Upper lobe of left lung (tissue), 6 donors: Measurements from ENCODE around the gene CENPU. TPM values are rescaled to one million over a fixed set of nuclear protein-coding genes. Genes with fewer than 3 reads are reported as not detected.

ENCODE experiments used
- ATAC-seq, 2 donors: fragments of 200-7000 bp; cut with Tn5 transposase; one replicate each; pipeline ENCODE4 v1.9.1; 2022; ENCODE audit warnings: mild to moderate bottlenecking in 2 of 2, moderate library complexity in 2 of 2; ENCODE audit not compliant: low FRiP score in 2 of 2
- DNase-seq, 2 donors: peaks; one replicate each; pipeline ENCODE4 v3.0.0-alpha.2; 2019 to 2020
- H3K27ac ChIP-seq, 4 donors: fragments of 200-600 bp; sonication (generic); one replicate each; pipeline ENCODE4 v1.5.1; 2016 to 2019
- H3K27me3 ChIP-seq, 4 donors: fragments of 200-600 bp; sonication (generic); one replicate each; pipeline ENCODE4 v1.5.1; 2017 to 2019
- H3K36me3 ChIP-seq, 4 donors: fragments of 200-600 bp; sonication (generic); one replicate each; pipeline ENCODE4 v1.5.1; 2016 to 2019
- H3K4me1 ChIP-seq, 4 donors: fragments of 200-600 bp; sonication (generic); one replicate each; pipeline ENCODE4 v1.5.1; 2018 to 2019
- H3K4me3 ChIP-seq, 4 donors: fragments of 200-600 bp; sonication (generic); one replicate each; pipeline ENCODE4 v1.5.1; 2017 to 2019; ENCODE audit warnings: mild to moderate bottlenecking in 2 of 4, moderate library complexity in 1 of 4
- H3K9me3 ChIP-seq, 4 donors: fragments of 200-600 bp; sonication (generic); one replicate each; pipeline ENCODE4 v1.5.1; 2018 to 2019
- EP300 ChIP-seq, 4 donors: sonication (generic); formaldehyde crosslinking; IDR thresholded peaks; one replicate each; pipeline ENCODE4 v1.5.1; 2017; ENCODE audit warnings: antibody characterized with exemption in 4 of 4, control low read depth in 2 of 4
- POLR2A ChIP-seq, 4 donors: fragments of 450-650 bp; IDR thresholded peaks; one replicate each; pipeline ENCODE4 v1.5.1; 2016 to 2017; ENCODE audit warnings: antibody characterized with exemption in 4 of 4, mild to moderate bottlenecking in 2 of 4
- POLR2AphosphoS5 ChIP-seq, 2 donors: sonication (generic); formaldehyde crosslinking; IDR thresholded peaks; one replicate each; pipeline ENCODE4 v1.5.1; 2017; ENCODE audit warnings: antibody characterized with exemption in 2 of 2
- WGBS, 2 donors: methylation state at CpG; one replicate each; pipeline ENCODE4 v1.1.5; 2017 to 2018; 5-methylcytosine and 5-hydroxymethylcytosine counted together
- total RNA-seq, 6 donors: library from RNA; depleted of rRNA in 4 of 6; stranded (reverse); fragments of >200 nt in 4 of 6; gene quantifications; one replicate each; pipeline versions ENCODE4 v1.1.0 to v1.2.1, GENCODE V29; 2016 to 2021
- TF ChIP-seq, protein P1 (sequence below), 6 experiments: fragments of 450-650 bp in 4 of 6; fragments of 200-600 bp in 2 of 6; sonication (generic) in 2 of 6; IDR thresholded peaks; one replicate each; pipeline ENCODE4 v1.5.1; 2016 to 2019; ENCODE audit warnings: antibody characterized with exemption in 6 of 6
- donor health status: DM: no; HTN: no; CAD: no; lungs with moderate emphysema.
- donor health status: DM: no; HTN: yes; CAD: no; lungs with severe emphysema.

Gene CENPU
- total RNA-seq, 6 donors from 2014 or later: 0.44 to 5.5 (median 3.5) TPM; not detected in 1

DNA sequence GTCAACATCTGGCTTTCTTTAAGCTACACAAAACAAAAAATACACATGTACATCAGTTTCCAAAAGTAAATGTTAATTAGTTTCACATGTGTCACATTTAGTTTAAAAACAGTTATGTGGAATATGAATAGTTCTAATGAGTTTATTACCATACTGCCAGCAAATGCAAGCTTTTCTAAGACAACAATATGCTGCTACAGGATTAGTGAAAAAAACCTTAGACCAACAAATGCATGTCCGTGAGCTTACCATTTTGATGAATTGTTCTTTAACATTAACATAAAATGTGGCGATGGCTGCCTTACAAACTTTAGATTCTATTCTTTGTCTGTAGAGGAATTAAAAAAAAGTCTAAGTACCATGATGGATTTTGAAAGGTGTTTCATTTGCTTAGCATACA is 31.8 kb downstream of the CENPU start:
- peaks cover 0 to 2% (median 0%) of the 10 kb centered on the region in 4 donors for H3K36me3 ChIP-seq
- TF ChIP-seq POLR2AphosphoS5 (IDR thresholded peaks at IDR 0.05) (no peak), EP300 (IDR thresholded peaks at IDR 0.05) (no peak), POLR2A (IDR thresholded peaks at IDR 0.05) (no peak)
- TF ChIP-seq, protein P1, sequence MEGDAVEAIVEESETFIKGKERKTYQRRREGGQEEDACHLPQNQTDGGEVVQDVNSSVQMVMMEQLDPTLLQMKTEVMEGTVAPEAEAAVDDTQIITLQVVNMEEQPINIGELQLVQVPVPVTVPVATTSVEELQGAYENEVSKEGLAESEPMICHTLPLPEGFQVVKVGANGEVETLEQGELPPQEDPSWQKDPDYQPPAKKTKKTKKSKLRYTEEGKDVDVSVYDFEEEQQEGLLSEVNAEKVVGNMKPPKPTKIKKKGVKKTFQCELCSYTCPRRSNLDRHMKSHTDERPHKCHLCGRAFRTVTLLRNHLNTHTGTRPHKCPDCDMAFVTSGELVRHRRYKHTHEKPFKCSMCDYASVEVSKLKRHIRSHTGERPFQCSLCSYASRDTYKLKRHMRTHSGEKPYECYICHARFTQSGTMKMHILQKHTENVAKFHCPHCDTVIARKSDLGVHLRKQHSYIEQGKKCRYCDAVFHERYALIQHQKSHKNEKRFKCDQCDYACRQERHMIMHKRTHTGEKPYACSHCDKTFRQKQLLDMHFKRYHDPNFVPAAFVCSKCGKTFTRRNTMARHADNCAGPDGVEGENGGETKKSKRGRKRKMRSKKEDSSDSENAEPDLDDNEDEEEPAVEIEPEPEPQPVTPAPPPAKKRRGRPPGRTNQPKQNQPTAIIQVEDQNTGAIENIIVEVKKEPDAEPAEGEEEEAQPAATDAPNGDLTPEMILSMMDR (IDR thresholded peaks at IDR 0.05): no peak
- H3K27me3 ChIP-seq: no peaks in the 10 kb centered on the region
- DNase-seq (no peak), ATAC-seq (no peak)
- no peak overlapping the region for H3K27ac ChIP-seq
- H3K9me3 ChIP-seq: no peaks in the 10 kb centered on the region
- no peak overlapping the region for H3K4me3 ChIP-seq
- no peaks in the 10 kb centered on the region for H3K4me1 ChIP-seq
- whole genome bisulfite sequencing, 2 donors: 98 to 100% methylated on average over 2 of the region's 2 CpGs

DNA sequence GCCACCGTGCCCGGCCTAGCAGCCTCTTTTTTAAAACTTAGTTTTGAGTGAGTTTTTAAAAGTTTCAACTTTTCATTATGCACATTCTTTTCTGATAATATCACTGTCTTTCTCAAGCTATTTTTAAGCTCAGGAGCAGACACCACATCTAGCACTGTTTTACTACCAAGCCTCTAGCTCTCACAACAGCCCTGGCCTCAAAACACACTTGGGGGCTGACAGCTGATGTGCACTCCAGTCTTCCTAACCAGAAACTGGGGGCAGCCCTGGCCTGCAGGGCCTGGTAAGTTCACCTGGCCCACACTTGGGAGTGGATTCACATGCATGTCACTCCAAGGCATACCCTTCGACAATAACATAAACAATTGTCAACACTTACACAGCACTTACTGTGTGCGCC is 34.0 kb downstream of the CENPU start:
- Histone ChIP-seq H3K27ac (no peak overlapping the region), H3K27me3 (no peaks in the 10 kb centered on the region), H3K9me3 (no peaks in the 10 kb centered on the region), H3K4me1 (no peaks in the 10 kb centered on the region), H3K36me3 (peaks cover 0 to 12% (median 0%) of the 10 kb centered on the region in 4 donors), H3K4me3 (no peak overlapping the region)
- ATAC-seq (no peak), DNase-seq (no peak)
- TF ChIP-seq, protein P1 (IDR thresholded peaks at IDR 0.05): no peak
- no peak for TF ChIP-seq POLR2A (IDR thresholded peaks at IDR 0.05)
- 94 to 97% methylated on average over 4 of the region's 4 CpGs for WGBS, 2 donors

DNA sequence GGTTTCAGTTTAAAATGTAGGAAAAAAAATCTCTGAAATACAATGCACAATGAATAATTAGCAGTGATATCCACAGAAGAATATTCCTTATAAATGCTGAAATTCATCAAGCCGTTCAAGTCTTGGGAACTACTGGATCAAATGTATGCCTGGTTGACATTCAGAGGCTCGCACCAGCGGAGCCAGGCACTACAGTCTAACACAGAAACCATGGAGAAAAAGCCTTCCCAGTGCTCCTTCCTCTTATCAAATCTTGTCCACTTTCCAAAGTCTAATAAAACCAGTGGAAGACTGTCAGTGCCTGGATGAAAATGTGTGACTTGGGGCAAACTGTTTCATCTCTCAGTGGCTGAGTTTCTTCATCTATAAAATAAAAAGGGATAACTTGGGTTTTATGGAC is 35.9 kb downstream of the CENPU start:
- H3K4me3 ChIP-seq: no peak overlapping the region
- 88 to 93% methylated on average over 3 of the region's 3 CpGs for WGBS, 2 donors
- TF ChIP-seq POLR2A (IDR thresholded peaks at IDR 0.05) (no peak), EP300 (IDR thresholded peaks at IDR 0.05) (no peak), POLR2AphosphoS5 (IDR thresholded peaks at IDR 0.05) (no peak)
- TF ChIP-seq, protein P1 (IDR thresholded peaks at IDR 0.05): no peak

DNA sequence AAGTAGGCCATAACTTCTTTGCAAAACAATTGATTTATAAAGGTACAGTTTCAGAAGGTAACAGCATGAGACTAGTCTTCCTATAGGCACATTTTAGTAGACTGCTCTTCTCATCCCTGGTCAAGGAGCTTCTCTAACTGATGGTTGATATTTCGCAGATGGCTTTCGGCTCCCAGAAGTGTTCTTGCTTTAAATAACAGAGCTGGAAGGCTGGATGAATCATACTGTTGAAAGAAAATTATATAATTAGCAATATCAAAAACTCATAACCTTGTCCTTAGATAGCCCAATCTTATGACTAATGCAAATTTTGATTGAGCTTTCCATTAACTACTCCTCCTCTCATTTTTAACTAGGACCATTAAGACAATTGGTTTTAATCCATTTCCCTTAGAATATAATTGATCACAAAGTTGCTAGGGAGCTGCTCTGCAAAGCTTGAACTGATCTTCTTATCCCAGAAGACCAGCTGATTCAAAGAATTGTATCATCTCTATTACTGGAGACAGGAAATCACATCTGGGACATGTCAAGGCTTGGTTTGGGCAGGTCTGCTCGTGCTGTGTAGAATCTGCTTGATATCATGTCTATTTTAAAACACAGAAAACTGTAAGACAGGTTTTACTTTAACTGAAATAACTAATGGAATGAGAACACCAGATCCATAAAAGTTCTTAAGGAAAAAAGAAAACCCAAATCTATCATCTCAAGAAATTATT is 38.6 kb downstream of the CENPU start:
- no peak for DNase-seq
- Histone ChIP-seq H3K4me3 (no peak overlapping the region), H3K36me3 (peaks cover 0 to 35% (median 0%) of the 10 kb centered on the region in 4 donors), H3K4me1 (no peaks in the 10 kb centered on the region), H3K27ac (no peak overlapping the region), H3K9me3 (no peaks in the 10 kb centered on the region), H3K27me3 (no peaks in the 10 kb centered on the region)
- no peak for ATAC-seq
- no peak for TF ChIP-seq POLR2AphosphoS5 (IDR thresholded peaks at IDR 0.05)
- no peak for TF ChIP-seq POLR2A (IDR thresholded peaks at IDR 0.05)
- TF ChIP-seq, protein P1 (IDR thresholded peaks at IDR 0.05): no peak
- TF ChIP-seq EP300 (IDR thresholded peaks at IDR 0.05): no peak
- WGBS, 2 donors: 83 to 88% methylated on average over 3 of the region's 3 CpGs

More for the DNA sequence above, 35.9 kb downstream of the CENPU start:
- Histone ChIP-seq H3K27ac (no peak overlapping the region), H3K36me3 (peaks cover 0 to 28% (median 0%) of the 10 kb centered on the region in 4 donors), H3K4me1 (no peaks in the 10 kb centered on the region), H3K27me3 (no peaks in the 10 kb centered on the region), H3K9me3 (no peaks in the 10 kb centered on the region)
- ATAC-seq (no peak), DNase-seq (no peak)

DNA sequence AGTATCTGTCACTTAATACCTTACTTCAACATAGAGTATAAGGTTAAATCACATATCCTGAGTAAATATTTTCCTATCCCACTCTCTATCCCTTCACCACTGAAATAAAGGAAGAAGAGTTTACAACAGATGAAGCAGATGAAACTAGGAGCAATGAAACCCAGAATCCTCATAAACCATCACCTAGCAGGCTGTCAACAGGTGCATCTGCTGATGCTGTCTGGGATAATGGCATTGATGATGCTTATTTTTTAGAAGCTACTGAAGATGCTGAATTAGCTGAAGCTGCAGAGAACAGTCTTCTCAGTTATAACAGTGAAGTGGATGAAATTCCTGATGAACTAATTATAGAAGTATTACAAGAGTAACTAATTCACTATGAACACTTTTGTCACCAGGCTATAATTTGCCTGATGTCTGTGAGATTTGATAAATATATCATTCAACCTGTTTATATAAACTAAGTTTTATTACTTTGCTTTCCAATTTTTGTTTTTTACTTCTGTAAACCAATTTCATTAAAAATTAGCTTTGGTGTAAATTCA is 39.4 kb downstream of the CENPU start:
- Histone ChIP-seq H3K4me3 (no peak overlapping the region), H3K4me1 (no peaks in the 10 kb centered on the region), H3K9me3 (no peaks in the 10 kb centered on the region), H3K36me3 (peaks cover 0 to 35% (median 0%) of the 10 kb centered on the region in 4 donors), H3K27me3 (no peaks in the 10 kb centered on the region), H3K27ac (no peak overlapping the region)
- TF ChIP-seq, protein P1 (IDR thresholded peaks at IDR 0.05): no peak
- no peak for TF ChIP-seq EP300 (IDR thresholded peaks at IDR 0.05)
- TF ChIP-seq POLR2AphosphoS5 (IDR thresholded peaks at IDR 0.05): no peak
- TF ChIP-seq POLR2A (IDR thresholded peaks at IDR 0.05): no peak
- no peak for ATAC-seq
- DNase-seq: no peak
